Measurements from ENCODE around the gene REEP3.
"Not testable (repeated sequence)": the region's sequence is repeated elsewhere in the genome, so short reads cannot be mapped to it uniquely, and the experiment has no call there.

REEP3 gene

DNA sequence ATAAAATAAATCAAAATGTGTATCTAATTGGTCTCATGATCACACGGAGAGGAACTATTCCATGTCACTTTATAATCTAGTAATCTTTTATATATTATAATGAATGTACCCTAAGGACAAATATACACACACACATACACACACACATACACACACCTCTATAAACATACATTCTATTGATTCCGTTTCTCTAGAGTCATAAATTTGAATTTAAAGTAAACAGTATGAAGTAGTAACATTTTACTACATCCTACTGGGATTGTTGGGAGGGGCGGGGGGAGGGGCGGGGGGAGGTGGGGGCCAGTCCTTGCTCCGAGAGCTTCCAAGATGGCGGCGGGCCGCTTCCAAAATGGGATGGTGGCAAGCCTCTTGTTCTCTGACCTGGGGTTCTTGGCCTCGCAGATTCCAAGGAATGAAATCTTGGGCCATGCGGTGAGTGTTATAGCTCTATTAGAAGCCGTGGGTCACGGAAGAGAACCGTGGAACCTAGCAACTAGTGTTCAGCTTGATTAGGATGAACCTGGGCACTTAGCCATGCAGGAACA is 143.2 kb downstream of the REEP3 start:
- Histone ChIP-seq H3K4me3 (IDR thresholded peaks at IDR 0.05; ENCODE audit: insufficient read depth, low read depth, low read length) (no peak overlapping the region), H3K27ac (no peak overlapping the region), H4K20me1 (ENCODE audit: insufficient read depth) (no peaks in the 10 kb centered on the region), H3K4me1 (ENCODE audit: low read depth, poor library complexity, severe bottlenecking) (no peaks in the 10 kb centered on the region), H2AFZ (ENCODE audit: low read depth) (no peak overlapping the region), H3K4me2 (no peak overlapping the region), H3K9ac (no peak overlapping the region), H3K79me2 (ENCODE audit: insufficient read depth, low read depth) (no peaks in the 10 kb centered on the region), H3K36me3 (ENCODE audit: insufficient read depth) (no peaks in the 10 kb centered on the region), H3K27me3 (ENCODE audit: insufficient read depth, low read depth) (no peaks in the 10 kb centered on the region)
- TF ChIP-seq, protein P1, sequence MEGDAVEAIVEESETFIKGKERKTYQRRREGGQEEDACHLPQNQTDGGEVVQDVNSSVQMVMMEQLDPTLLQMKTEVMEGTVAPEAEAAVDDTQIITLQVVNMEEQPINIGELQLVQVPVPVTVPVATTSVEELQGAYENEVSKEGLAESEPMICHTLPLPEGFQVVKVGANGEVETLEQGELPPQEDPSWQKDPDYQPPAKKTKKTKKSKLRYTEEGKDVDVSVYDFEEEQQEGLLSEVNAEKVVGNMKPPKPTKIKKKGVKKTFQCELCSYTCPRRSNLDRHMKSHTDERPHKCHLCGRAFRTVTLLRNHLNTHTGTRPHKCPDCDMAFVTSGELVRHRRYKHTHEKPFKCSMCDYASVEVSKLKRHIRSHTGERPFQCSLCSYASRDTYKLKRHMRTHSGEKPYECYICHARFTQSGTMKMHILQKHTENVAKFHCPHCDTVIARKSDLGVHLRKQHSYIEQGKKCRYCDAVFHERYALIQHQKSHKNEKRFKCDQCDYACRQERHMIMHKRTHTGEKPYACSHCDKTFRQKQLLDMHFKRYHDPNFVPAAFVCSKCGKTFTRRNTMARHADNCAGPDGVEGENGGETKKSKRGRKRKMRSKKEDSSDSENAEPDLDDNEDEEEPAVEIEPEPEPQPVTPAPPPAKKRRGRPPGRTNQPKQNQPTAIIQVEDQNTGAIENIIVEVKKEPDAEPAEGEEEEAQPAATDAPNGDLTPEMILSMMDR (conservative IDR thresholded peaks at IDR 0.05; ENCODE audit: low read depth, low read length) = no peak

DNA sequence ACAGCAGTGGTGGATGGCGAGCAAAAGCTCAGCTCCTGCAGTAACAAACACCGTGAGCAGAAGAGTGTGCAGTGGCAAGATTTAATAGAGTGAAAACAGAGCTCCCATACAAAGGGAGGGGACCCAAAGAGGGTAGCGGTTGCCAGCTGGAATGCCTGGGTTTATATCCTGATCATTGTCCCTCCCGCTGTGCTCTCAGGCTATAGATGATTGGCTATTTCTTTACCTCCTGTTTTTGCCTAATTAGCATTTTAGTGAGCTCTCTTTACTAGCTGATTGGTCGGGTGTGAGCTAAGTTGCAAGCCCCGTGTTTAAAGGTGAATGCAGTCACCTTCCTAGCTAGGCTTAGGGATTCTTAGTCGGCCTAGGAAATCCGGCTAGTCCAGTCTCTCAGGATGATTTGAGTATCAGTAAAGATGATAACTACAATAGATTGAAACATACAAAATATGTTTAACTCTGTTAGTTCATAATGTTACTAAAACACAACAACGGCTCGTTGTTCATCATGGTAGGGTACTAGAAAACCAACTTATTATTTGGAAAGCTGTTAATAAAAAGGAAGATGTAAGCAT is 143.9 kb downstream of the REEP3 start:
- not testable (repeated sequence) for H3K4me3 ChIP-seq (IDR thresholded peaks at IDR 0.05; ENCODE audit: insufficient read depth, low read depth, low read length); H2AFZ ChIP-seq (ENCODE audit: low read depth); H3K27ac ChIP-seq; H3K4me1 ChIP-seq (ENCODE audit: low read depth, poor library complexity, severe bottlenecking); H3K79me2 ChIP-seq (ENCODE audit: insufficient read depth, low read depth); H3K36me3 ChIP-seq (ENCODE audit: insufficient read depth); H3K4me2 ChIP-seq; H4K20me1 ChIP-seq (ENCODE audit: insufficient read depth); H3K27me3 ChIP-seq (ENCODE audit: insufficient read depth, low read depth); H3K9ac ChIP-seq

DNA sequence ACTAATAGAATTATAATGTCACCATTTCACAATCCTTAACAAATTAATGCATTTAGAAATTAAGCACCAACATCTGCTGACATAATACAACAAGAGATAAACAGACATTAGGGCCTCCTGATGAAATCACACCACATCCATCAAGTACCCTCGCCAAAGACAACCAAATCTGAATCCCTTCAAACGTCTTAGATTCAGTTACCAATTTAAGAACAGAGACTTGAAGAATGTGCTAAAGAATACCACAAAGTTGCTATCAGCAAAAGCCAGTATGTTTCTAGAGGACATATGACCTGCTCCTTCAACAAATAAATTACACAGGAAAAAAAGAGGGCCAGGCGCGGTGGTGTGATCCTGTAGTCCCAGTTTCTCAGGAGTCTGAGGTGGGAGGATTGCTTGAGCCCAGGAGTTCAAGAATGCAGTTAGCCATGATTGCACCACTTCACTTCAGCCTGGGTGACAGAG is 144.5 kb downstream of the REEP3 start:
- Histone ChIP-seq H3K27me3 (ENCODE audit: insufficient read depth, low read depth) (no peaks in the 10 kb centered on the region), H3K4me3 (IDR thresholded peaks at IDR 0.05; ENCODE audit: insufficient read depth, low read depth, low read length) (no peak overlapping the region), H3K4me2 (no peak overlapping the region), H3K79me2 (ENCODE audit: insufficient read depth, low read depth) (no peaks in the 10 kb centered on the region), H4K20me1 (ENCODE audit: insufficient read depth) (no peaks in the 10 kb centered on the region), H3K27ac (no peak overlapping the region), H3K4me1 (ENCODE audit: low read depth, poor library complexity, severe bottlenecking) (no peaks in the 10 kb centered on the region), H3K36me3 (ENCODE audit: insufficient read depth) (no peaks in the 10 kb centered on the region), H3K9ac (no peak overlapping the region), H2AFZ (ENCODE audit: low read depth) (no peak overlapping the region)
- TF ChIP-seq, protein P1 (conservative IDR thresholded peaks at IDR 0.05; ENCODE audit: low read depth, low read length) = no peak

DNA sequence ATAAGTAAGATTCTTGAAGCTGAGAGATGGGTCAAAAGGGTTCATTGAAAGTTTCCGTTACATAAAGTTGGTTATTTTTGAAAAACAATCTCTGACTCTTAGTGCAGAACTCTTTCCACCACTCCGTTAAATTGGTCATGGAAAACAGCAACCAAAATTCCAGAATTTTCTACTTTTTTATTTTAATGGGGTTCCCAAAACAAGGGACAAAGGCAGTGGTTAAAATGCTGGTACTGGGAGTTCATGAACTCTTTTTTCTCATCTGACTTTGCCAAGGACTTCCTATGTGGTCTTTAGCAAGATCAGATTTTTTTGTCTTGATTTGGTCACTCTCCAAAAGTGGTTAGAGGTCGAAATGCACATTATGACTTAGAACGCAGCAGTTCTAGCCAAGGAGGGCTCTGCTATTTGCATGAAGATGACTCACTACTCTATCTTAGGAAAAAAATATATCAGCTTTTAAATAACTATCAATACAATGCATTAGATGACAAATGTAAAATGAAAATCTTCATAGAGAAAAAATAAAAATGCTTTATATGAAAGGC is 145.7 kb downstream of the REEP3 start:
- Histone ChIP-seq H4K20me1 (ENCODE audit: insufficient read depth) (no peaks in the 10 kb centered on the region), H3K36me3 (ENCODE audit: insufficient read depth) (no peaks in the 10 kb centered on the region), H3K27ac (no peak overlapping the region), H3K4me1 (ENCODE audit: low read depth, poor library complexity, severe bottlenecking) (no peaks in the 10 kb centered on the region), H3K9ac (no peak overlapping the region), H2AFZ (ENCODE audit: low read depth) (no peak overlapping the region), H3K4me2 (no peak overlapping the region), H3K79me2 (ENCODE audit: insufficient read depth, low read depth) (no peaks in the 10 kb centered on the region), H3K27me3 (ENCODE audit: insufficient read depth, low read depth) (no peaks in the 10 kb centered on the region), H3K4me3 (IDR thresholded peaks at IDR 0.05; ENCODE audit: insufficient read depth, low read depth, low read length) (no peak overlapping the region)
- TF ChIP-seq, protein P1 (conservative IDR thresholded peaks at IDR 0.05; ENCODE audit: low read depth, low read length) = no peak

Measured in KMS-11 (cell line).